ENCODE results near the gene ZNF12. TPM values are rescaled to one million over a fixed set of nuclear protein-coding genes. Genes with fewer than 3 reads are reported as not detected.

ZNF12 gene
- total RNA-seq, 1 donor from 2014 or later: 13.2 TPM

Other genes starting within 250 kb of the ZNF12 start
- 57.7 TPM for gene KDELR2, start 222.8 kb downstream of the ZNF12 start, total RNA-seq
- gene GRID2IP, start 155.5 kb downstream of the ZNF12 start, total RNA-seq: not detected
- 39.3 TPM for gene ZDHHC4, start 129.5 kb downstream of the ZNF12 start, total RNA-seq
- gene INTS15, start 116.9 kb downstream of the ZNF12 start, total RNA-seq: 15.9 TPM
- gene ZNF853, start 91.3 kb downstream of the ZNF12 start, total RNA-seq: 10.3 TPM
- 16.5 TPM for gene ZNF316, start 69.6 kb downstream of the ZNF12 start, total RNA-seq
- gene RSPH10B2, start 47.2 kb upstream of the ZNF12 start, total RNA-seq: not detected
- 33.5 TPM for gene CCZ1B, start 119.3 kb upstream of the ZNF12 start, total RNA-seq